ENCODE measurements around the gene PUM2.

PUM2 gene

GRCh38 chr2:20356042-20356441 is 5.4 kb upstream of the PUM2 start:
- Histone ChIP-seq H3K9me3 (ENCODE audit: control insufficient read depth in 5 of 5, low read length in 5 of 5) (no peaks in the 10 kb centered on the region), H3K27ac (ENCODE audit: low read depth, low read length) (no peak overlapping the region), H3K4me3 (ENCODE audit: low read depth in 1 of 5, low read length in 5 of 5) (no peak overlapping the region), H3K36me3 (ENCODE audit: control insufficient read depth in 5 of 5, insufficient read depth in 5 of 5, low read length in 5 of 5) (no peaks in the 10 kb centered on the region), H3K4me1 (ENCODE audit: control insufficient read depth in 5 of 5, insufficient read depth in 5 of 5, low read length in 5 of 5) (peaks cover 0 to 13% (median 12%) of the 10 kb centered on the region in 5 donors), H3K27me3 (ENCODE audit: control insufficient read depth in 5 of 5, insufficient read depth in 4 of 5, low read length in 5 of 5) (no peaks in the 10 kb centered on the region), H3K9ac (ENCODE audit: low read length in 5 of 5) (no peak overlapping the region)

DNA sequence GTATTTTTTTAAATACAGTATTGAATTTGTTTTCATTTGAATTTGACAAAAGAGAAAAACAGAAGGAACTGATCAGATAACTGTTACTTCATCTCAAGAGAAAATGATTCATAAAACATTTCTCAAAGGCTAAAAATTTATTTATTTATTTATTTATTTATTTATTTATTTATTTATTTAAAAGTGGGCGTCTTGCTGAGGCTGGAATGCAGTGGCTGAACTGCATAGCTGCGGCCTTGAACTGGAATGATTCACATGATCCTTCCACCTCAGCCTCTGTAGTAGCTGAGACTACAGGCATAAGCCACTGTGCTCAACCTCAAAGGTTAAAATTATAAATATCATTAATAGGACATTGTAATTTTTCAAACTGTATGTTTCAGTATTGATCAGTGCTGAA is 4.5 kb upstream of the PUM2 start:
- no peaks in the 10 kb centered on the region for H3K27me3 ChIP-seq (ENCODE audit: control insufficient read depth in 5 of 5, insufficient read depth in 4 of 5, low read length in 5 of 5)
- H3K9ac ChIP-seq (ENCODE audit: low read length in 5 of 5): no peak overlapping the region
- H3K4me1 ChIP-seq (ENCODE audit: control insufficient read depth in 5 of 5, insufficient read depth in 5 of 5, low read length in 5 of 5): peaks cover 0 to 15% (median 10%) of the 10 kb centered on the region in 5 donors
- H3K9me3 ChIP-seq (ENCODE audit: control insufficient read depth in 5 of 5, low read length in 5 of 5): no peaks in the 10 kb centered on the region
- no peak overlapping the region for H3K27ac ChIP-seq (ENCODE audit: low read depth, low read length)
- no peaks in the 10 kb centered on the region for H3K36me3 ChIP-seq (ENCODE audit: control insufficient read depth in 5 of 5, insufficient read depth in 5 of 5, low read length in 5 of 5)
- H3K4me3 ChIP-seq (ENCODE audit: low read depth in 1 of 5, low read length in 5 of 5): no peak overlapping the region

GRCh38 chr2:20353241-20353992 is 2.8 kb upstream of the PUM2 start:
- Histone ChIP-seq H3K27ac (ENCODE audit: low read depth, low read length) (no peak overlapping the region), H3K4me3 (ENCODE audit: low read depth in 1 of 5, low read length in 5 of 5) (no peak overlapping the region), H3K4me1 (ENCODE audit: control insufficient read depth in 5 of 5, insufficient read depth in 5 of 5, low read length in 5 of 5) (peaks cover 0 to 31% (median 24%) of the 10 kb centered on the region in 5 donors), H3K9me3 (ENCODE audit: control insufficient read depth in 5 of 5, low read length in 5 of 5) (no peaks in the 10 kb centered on the region), H3K9ac (ENCODE audit: low read length in 5 of 5) (no peak overlapping the region), H3K36me3 (ENCODE audit: control insufficient read depth in 5 of 5, insufficient read depth in 5 of 5, low read length in 5 of 5) (no peaks in the 10 kb centered on the region), H3K27me3 (ENCODE audit: control insufficient read depth in 5 of 5, insufficient read depth in 4 of 5, low read length in 5 of 5) (no peaks in the 10 kb centered on the region)

DNA sequence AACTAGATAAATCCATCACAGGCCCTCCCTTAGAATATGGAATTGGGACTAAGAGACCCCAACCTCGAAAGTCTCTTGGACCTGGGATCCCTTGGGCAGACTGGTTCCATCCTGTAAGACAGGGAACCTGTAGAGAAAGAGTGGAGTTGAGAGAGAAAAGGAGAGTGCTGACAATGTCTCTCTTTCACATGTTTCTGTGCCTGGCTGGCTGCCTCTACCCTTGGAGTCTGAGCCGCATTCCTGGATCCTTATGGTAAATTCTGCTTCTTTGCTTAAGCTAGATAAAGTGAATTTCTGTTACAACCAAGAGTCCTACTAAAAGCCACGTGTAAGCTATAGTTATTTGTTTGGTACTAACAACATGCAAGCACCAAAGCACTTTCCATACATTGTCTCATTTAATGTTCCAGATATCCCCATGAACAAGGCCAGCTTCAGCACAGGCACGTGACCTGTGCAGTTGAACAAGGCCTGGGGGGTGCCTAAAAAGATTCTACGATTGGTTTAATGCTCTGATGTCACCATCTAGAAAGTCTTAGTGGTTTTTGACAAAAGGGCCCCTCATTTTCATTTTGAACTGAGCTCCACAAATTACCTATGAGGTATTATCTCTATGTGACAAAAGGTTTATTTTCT is 2.1 kb upstream of the PUM2 start:
- Histone ChIP-seq H3K36me3 (ENCODE audit: control insufficient read depth in 5 of 5, insufficient read depth in 5 of 5, low read length in 5 of 5) (no peaks in the 10 kb centered on the region), H3K9me3 (ENCODE audit: control insufficient read depth in 5 of 5, low read length in 5 of 5) (no peaks in the 10 kb centered on the region), H3K4me1 (ENCODE audit: control insufficient read depth in 5 of 5, insufficient read depth in 5 of 5, low read length in 5 of 5) (peaks cover under 1 to 36% (median 28%) of the 10 kb centered on the region in 5 donors), H3K4me3 (ENCODE audit: low read depth in 1 of 5, low read length in 5 of 5) (no peak overlapping the region), H3K9ac (ENCODE audit: low read length in 5 of 5) (no peak overlapping the region), H3K27ac (ENCODE audit: low read depth, low read length) (no peak overlapping the region), H3K27me3 (ENCODE audit: control insufficient read depth in 5 of 5, insufficient read depth in 4 of 5, low read length in 5 of 5) (no peaks in the 10 kb centered on the region)

GRCh38 chr2:20352230-20352578 is 1.6 kb upstream of the PUM2 start:
- Histone ChIP-seq H3K4me1 (ENCODE audit: control insufficient read depth in 5 of 5, insufficient read depth in 5 of 5, low read length in 5 of 5) (peaks cover 2 to 38% (median 33%) of the 10 kb centered on the region in 5 donors), H3K27me3 (ENCODE audit: control insufficient read depth in 5 of 5, insufficient read depth in 4 of 5, low read length in 5 of 5) (no peaks in the 10 kb centered on the region), H3K9me3 (ENCODE audit: control insufficient read depth in 5 of 5, low read length in 5 of 5) (no peaks in the 10 kb centered on the region), H3K36me3 (ENCODE audit: control insufficient read depth in 5 of 5, insufficient read depth in 5 of 5, low read length in 5 of 5) (no peaks in the 10 kb centered on the region), H3K9ac (ENCODE audit: low read length in 5 of 5) (peak overlapping the region in 1 of 5 donors; percentile 28), H3K4me3 (ENCODE audit: low read depth in 1 of 5, low read length in 5 of 5) (no peak overlapping the region), H3K27ac (ENCODE audit: low read depth, low read length) (no peak overlapping the region)

- H3K4me3 ChIP-seq (ENCODE audit: low read depth in 1 of 5, low read length in 5 of 5): peak overlapping the region; percentile 71 to 92 (median 86)
Observed at GRCh38 chr2:20351555-20352229, 1.0 kb upstream of the PUM2 start.

GRCh38 chr2:20350041-20350712 is 467 bp downstream of the PUM2 start:
- H3K4me1 ChIP-seq (ENCODE audit: control insufficient read depth in 5 of 5, insufficient read depth in 5 of 5, low read length in 5 of 5): peaks cover 2 to 46% (median 40%) of the 10 kb centered on the region in 5 donors
- H3K9me3 ChIP-seq (ENCODE audit: control insufficient read depth in 5 of 5, low read length in 5 of 5): no peaks in the 10 kb centered on the region
- peak overlapping the region; percentile 79 for H3K27ac ChIP-seq (ENCODE audit: low read depth, low read length)
- H3K36me3 ChIP-seq (ENCODE audit: control insufficient read depth in 5 of 5, insufficient read depth in 5 of 5, low read length in 5 of 5): no peaks in the 10 kb centered on the region
- no peaks in the 10 kb centered on the region for H3K27me3 ChIP-seq (ENCODE audit: control insufficient read depth in 5 of 5, insufficient read depth in 4 of 5, low read length in 5 of 5)
- H3K9ac ChIP-seq (ENCODE audit: low read length in 5 of 5): peak overlapping the region; percentile 79 to 93 (median 89)
- peak overlapping the region; percentile 89 to 92 (median 90) for H3K4me3 ChIP-seq (ENCODE audit: low read depth in 1 of 5, low read length in 5 of 5)

More at GRCh38 chr2:20351555-20352229, 1.0 kb upstream of the PUM2 start:
- peak overlapping the region; percentile 92 for H3K27ac ChIP-seq (ENCODE audit: low read depth, low read length)
- peaks cover 2 to 43% (median 37%) of the 10 kb centered on the region in 5 donors for H3K4me1 ChIP-seq (ENCODE audit: control insufficient read depth in 5 of 5, insufficient read depth in 5 of 5, low read length in 5 of 5)
- no peaks in the 10 kb centered on the region for H3K36me3 ChIP-seq (ENCODE audit: control insufficient read depth in 5 of 5, insufficient read depth in 5 of 5, low read length in 5 of 5)
- no peaks in the 10 kb centered on the region for H3K9me3 ChIP-seq (ENCODE audit: control insufficient read depth in 5 of 5, low read length in 5 of 5)
- H3K9ac ChIP-seq (ENCODE audit: low read length in 5 of 5): peak overlapping the region; percentile 8 to 92 (median 83)
- no peaks in the 10 kb centered on the region for H3K27me3 ChIP-seq (ENCODE audit: control insufficient read depth in 5 of 5, insufficient read depth in 4 of 5, low read length in 5 of 5)

- no peaks in the 10 kb centered on the region for H3K9me3 ChIP-seq (ENCODE audit: control insufficient read depth in 5 of 5, low read length in 5 of 5)
- peak overlapping the region; percentile 89 to 92 (median 90) for H3K4me3 ChIP-seq (ENCODE audit: low read depth in 1 of 5, low read length in 5 of 5)
- no peaks in the 10 kb centered on the region for H3K36me3 ChIP-seq (ENCODE audit: control insufficient read depth in 5 of 5, insufficient read depth in 5 of 5, low read length in 5 of 5)
- no peaks in the 10 kb centered on the region for H3K27me3 ChIP-seq (ENCODE audit: control insufficient read depth in 5 of 5, insufficient read depth in 4 of 5, low read length in 5 of 5)
- peaks cover 2 to 46% (median 43%) of the 10 kb centered on the region in 5 donors for H3K4me1 ChIP-seq (ENCODE audit: control insufficient read depth in 5 of 5, insufficient read depth in 5 of 5, low read length in 5 of 5)
- H3K9ac ChIP-seq (ENCODE audit: low read length in 5 of 5): peak overlapping the region; percentile 79 to 93 (median 89)
- peak overlapping the region; percentile 79 for H3K27ac ChIP-seq (ENCODE audit: low read depth, low read length)
Observed at GRCh38 chr2:20349513-20349921, 1.1 kb downstream of the PUM2 start.

GRCh38 chr2:20348542-20348941 is 2.1 kb downstream of the PUM2 start:
- peak overlapping the region in 2 of 5 donors; percentile 15 to 90 for H3K4me3 ChIP-seq (ENCODE audit: low read depth in 1 of 5, low read length in 5 of 5)
- H3K4me1 ChIP-seq (ENCODE audit: control insufficient read depth in 5 of 5, insufficient read depth in 5 of 5, low read length in 5 of 5): peaks cover 2 to 46% (median 43%) of the 10 kb centered on the region in 5 donors
- no peaks in the 10 kb centered on the region for H3K27me3 ChIP-seq (ENCODE audit: control insufficient read depth in 5 of 5, insufficient read depth in 4 of 5, low read length in 5 of 5)
- no peak overlapping the region for H3K27ac ChIP-seq (ENCODE audit: low read depth, low read length)
- H3K9me3 ChIP-seq (ENCODE audit: control insufficient read depth in 5 of 5, low read length in 5 of 5): no peaks in the 10 kb centered on the region
- no peaks in the 10 kb centered on the region for H3K36me3 ChIP-seq (ENCODE audit: control insufficient read depth in 5 of 5, insufficient read depth in 5 of 5, low read length in 5 of 5)
- no peak overlapping the region for H3K9ac ChIP-seq (ENCODE audit: low read length in 5 of 5)
